NB4 (cell line): Measurements from ENCODE around the gene SMIM36.
A peak's percentile ranks its signal among the peaks of the same experiment; 100 is the strongest.
"Not testable (repeated sequence)": the region's sequence is repeated elsewhere in the genome, so short reads cannot be mapped to it uniquely, and the experiment has no call there.

Source experiments
- DNase-seq: peaks from one replicate; pipeline ENCODE4 v3.0.0; 2010; ENCODE audit warnings: low read depth
- H3K4me3 ChIP-seq: one replicate; pipeline ENCODE4 v1.5.1; 2011; ENCODE audit warnings: mild to moderate bottlenecking, low read depth, low read length, moderate library complexity
- MAX ChIP-seq: IDR thresholded peaks from 2 replicates; pipeline ENCODE4 v1.6.1; 2011; ENCODE audit warnings: low read depth, low read length
- MYC ChIP-seq: IDR thresholded peaks from 2 replicates; pipeline ENCODE4 v1.6.1; 2011; ENCODE audit warnings: low read depth, low read length
- POLR2A ChIP-seq: IDR thresholded peaks from 2 replicates; pipeline ENCODE4 v1.6.1; 2011; ENCODE audit warnings: mild to moderate bottlenecking; ENCODE audit not compliant: insufficient read length; ENCODE audit errors: extremely low read depth
- TF ChIP-seq, protein P1 (sequence below): IDR thresholded peaks from one replicate; pipeline ENCODE4 v1.5.1; 2012; ENCODE audit warnings: low read depth, low read length

The SMIM36 gene

DNA sequence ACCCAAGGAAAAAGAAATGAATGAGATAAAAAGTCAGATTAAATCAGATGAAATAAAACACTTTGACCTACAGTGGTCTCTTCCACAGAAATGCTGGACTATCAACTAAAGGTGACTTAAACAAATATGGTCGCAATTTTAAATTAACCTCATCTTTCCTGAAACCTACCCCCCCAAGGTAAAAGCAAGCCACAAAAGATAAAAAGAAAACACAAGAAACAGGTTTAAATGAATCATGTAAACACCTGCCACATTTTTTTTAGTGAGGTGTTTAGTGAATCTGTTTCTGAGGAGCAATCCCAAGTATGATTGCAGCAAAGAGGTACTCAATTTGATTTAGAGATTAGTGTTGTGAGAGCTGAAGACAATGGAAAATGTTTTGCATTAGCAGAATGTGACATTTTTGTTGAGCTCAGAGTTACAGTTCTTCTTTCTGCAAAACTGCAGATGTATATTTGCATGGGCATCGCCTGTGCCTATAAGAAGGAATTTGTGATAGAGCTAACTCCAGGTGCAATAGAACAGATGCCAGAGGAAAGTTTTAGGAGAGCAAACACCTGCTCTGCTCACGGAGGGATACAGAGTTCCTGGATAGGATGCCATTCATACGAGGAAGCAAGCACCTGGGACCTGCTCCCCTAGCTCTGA lies 86.2 kb downstream of the SMIM36 start:
- H3K4me3 ChIP-seq: no peak overlapping the region
- TF ChIP-seq MAX (no peak), POLR2A (no peak), MYC (no peak)
- TF ChIP-seq, protein P1, sequence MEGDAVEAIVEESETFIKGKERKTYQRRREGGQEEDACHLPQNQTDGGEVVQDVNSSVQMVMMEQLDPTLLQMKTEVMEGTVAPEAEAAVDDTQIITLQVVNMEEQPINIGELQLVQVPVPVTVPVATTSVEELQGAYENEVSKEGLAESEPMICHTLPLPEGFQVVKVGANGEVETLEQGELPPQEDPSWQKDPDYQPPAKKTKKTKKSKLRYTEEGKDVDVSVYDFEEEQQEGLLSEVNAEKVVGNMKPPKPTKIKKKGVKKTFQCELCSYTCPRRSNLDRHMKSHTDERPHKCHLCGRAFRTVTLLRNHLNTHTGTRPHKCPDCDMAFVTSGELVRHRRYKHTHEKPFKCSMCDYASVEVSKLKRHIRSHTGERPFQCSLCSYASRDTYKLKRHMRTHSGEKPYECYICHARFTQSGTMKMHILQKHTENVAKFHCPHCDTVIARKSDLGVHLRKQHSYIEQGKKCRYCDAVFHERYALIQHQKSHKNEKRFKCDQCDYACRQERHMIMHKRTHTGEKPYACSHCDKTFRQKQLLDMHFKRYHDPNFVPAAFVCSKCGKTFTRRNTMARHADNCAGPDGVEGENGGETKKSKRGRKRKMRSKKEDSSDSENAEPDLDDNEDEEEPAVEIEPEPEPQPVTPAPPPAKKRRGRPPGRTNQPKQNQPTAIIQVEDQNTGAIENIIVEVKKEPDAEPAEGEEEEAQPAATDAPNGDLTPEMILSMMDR: no peak
- no peak for DNase-seq

GRCh38 chr17:55423535-55423934 lies 87.7 kb downstream of the SMIM36 start:
- TF ChIP-seq POLR2A: no peak
- no peak for TF ChIP-seq MYC
- TF ChIP-seq, protein P1: no peak
- TF ChIP-seq MAX: no peak
- no peak overlapping the region for H3K4me3 ChIP-seq
- no peak for DNase-seq

GRCh38 chr17:55422828-55423164 lies 88.5 kb downstream of the SMIM36 start:
- not testable (repeated sequence) for DNase-seq, H3K4me3 ChIP-seq

DNA sequence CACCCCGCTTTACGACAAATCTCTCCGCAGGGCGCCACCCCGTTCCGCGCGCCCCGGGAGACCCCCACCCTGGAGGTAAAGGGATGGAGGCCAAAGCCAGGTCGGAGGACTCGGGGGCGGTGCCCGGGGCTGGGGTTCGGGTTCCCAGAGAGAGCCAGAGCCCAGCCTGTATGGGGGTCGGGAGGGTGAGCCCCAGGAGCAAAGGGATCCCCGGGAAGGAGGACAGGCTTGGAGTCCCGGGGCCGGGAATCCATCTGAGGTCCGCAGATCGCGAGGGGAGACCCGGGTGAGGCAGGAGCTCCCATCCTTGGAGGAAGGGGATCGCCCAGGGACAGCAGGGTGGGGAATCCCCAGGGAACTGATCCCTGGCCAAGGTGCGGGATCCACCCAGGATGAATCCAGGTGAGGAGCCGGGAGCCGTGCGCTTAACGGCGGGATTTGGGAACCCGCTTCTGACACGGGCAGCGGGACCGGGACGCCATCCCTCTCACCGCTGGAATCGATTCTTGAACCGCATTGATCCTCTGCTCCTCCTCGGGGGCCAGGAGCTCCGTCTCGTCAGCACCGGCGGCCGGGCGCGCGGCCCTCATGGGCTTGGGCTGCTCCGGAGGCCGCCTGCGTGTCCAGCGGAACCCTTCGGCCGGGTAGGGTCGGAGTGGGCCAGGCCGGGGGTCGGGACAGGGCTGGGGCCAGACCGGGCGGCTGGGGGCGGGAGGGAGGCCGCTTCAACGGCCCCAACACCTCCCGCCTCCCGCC lies 89.9 kb downstream of the SMIM36 start, which contains the start of gene MMD:
MMD (minus strand) TSS at position 657 of the 756 bp plus-strand sequence; CDS start at position 517, 140 bp downstream.
- peak within 1 kb of the TSS; percentile 72 for H3K4me3 ChIP-seq
- no peak for DNase-seq
- no peak for TF ChIP-seq POLR2A
- TF ChIP-seq, protein P1: no peak
- no peak for TF ChIP-seq MYC
- TF ChIP-seq MAX: no peak

DNA sequence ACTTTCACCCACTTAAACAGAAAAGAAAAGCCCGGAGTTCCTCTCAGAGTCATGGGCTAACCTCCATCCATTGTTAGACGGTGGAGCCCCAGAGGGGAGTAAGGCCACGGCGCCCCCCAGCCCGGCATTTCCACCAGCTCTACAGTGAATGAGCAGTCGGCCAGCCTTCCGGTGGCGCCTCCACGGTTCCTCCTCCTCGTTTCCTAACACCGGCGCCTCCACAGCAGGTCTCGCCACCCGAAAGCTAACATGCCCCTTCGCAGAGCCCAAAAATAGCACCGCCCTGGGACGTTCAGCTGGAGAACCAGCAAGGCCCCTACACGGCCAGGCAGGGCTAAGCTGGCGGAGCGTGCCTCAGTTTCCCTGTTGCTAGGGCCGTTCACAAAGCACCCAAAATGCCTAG lies 90.5 kb downstream of the SMIM36 start:
- peak; percentile 53 for DNase-seq
- TF ChIP-seq MYC (no peak), POLR2A (no peak), MAX (no peak)
- TF ChIP-seq, protein P1: no peak
- H3K4me3 ChIP-seq: peak overlapping the region; percentile 72

DNA sequence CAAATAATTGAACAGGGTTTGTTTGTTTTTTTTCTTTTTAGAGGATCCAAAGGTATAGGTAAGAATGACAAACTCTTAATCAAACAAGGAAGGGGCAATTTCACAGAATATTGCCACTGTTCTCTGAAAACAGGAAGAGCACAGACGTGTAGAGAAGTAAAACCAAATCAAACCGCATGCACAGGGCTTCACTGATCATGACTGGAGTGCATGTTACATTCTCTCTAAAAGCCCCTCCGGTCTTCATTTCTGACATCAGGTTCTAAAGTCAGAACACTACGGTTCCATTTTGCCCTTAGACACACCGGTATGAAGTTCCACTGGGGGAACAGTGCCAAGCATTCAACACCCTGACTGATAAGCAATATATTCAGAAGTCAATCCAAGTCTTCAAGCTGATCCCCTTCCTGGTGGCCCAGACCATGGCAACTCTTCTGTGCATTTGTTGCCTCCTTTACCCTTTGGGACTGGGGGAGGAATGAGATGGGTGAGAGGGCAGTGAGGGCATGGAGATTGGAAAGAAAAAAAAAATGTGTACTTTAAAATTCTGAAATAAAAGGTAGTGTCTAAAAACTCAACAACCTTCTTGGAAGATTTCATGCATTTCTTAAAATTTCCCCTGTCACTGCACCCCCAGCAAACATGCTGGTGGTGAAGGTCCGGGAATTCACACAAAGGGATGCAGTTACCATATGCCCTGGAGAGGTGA lies 91.0 kb downstream of the SMIM36 start:
- TF ChIP-seq POLR2A: no peak
- 0 out of 2 replicates have a peak, but pooled peaks have one; percentile 12 for TF ChIP-seq MYC
- H3K4me3 ChIP-seq: peak overlapping the region; percentile 72
- DNase-seq: peak; percentile 33
